A549 (cell line): ENCODE data around the gene RNF166. TPM values are rescaled to one million over a fixed set of nuclear protein-coding genes. Genes with fewer than 3 reads are reported as not detected.

Experiments
- ATAC-seq, 2 experiments: fragments of 200-7000 bp in 1 of 2; fragments of >200 bp in 1 of 2; cut with Nextera tagmentation in 1 of 2; cut with Tn5 transposase in 1 of 2; 3 replicates each; pipeline versions ENCODE4 v1.8.0 to v1.9.1; 2018 to 2020; ENCODE audit warnings: mild to moderate bottlenecking in 1 of 2, moderate library complexity in 1 of 2
- CTCF ChIA-PET: fragments of 300-600 bp; sonication (Branson Sonifier 250); formaldehyde crosslinking; extraction: SDS; loops from one replicate; lab custom pipeline; 2021; ENCODE audit warnings: antibody characterized with exemption, inconsistent platforms; lab: Yijun Ruan, JAX
- POLR2A ChIA-PET: fragments of 350-600 bp; formaldehyde crosslinking; extraction: SDS; loops from one replicate; lab custom pipeline; 2021; ENCODE audit warnings: antibody characterized with exemption, inconsistent platforms; lab: Yijun Ruan, JAX
- DNase-seq, 2 experiments: peaks; one replicate each; pipeline versions ENCODE4 v3.0.0 to v3.0.0-alpha.2; 2011 to 2016; ENCODE audit warnings: low read depth in 1 of 2, low spot score in 1 of 2
- FAIRE-seq: peaks from 2 replicates; lab custom pipeline; 2011; peaks lifted over from hg19 to GRCh38; lab: Jason Lieb, UNC
- H3K27ac ChIP-seq, 2 experiments: fragments of >200 bp; sonication (Bioruptor Twin); formaldehyde crosslinking; 3 replicates each; pipeline ENCODE4 v1.5.1; 2016 to 2017
- H3K4me1 ChIP-seq: fragments of >200 bp; sonication (Bioruptor Twin); formaldehyde crosslinking; 3 replicates; pipeline ENCODE4 v1.6.1; 2016
- H3K4me2 ChIP-seq: fragments of >200 bp; sonication (Bioruptor Twin); formaldehyde crosslinking; 3 replicates; pipeline ENCODE4 v1.6.1; 2016
- H3K4me3 ChIP-seq: fragments of >200 bp; sonication (Bioruptor Twin); formaldehyde crosslinking; 3 replicates; pipeline ENCODE4 v1.5.1; 2016
- H3K9me3 ChIP-seq: fragments of >200 bp; sonication (Bioruptor Twin); formaldehyde crosslinking; 3 replicates; pipeline ENCODE4 v1.6.1; 2016
- BHLHE40 ChIP-seq: IDR thresholded peaks from 2 replicates; pipeline ENCODE4 v1.6.1; 2012; ENCODE audit warnings: low read depth, low read length, inconsistent platforms
- CBX8 ChIP-seq: fragments of 200-600 bp; sonication (generic); IDR thresholded peaks from 2 replicates; pipeline ENCODE4 v1.6.1; 2016
- CEBPB ChIP-seq, 2 experiments: fragments of >200 bp in 1 of 2; sonication (Bioruptor Twin) in 1 of 2; formaldehyde crosslinking in 1 of 2; IDR thresholded peaks; 2 replicates each; pipeline ENCODE4 v1.6.1; 2012 to 2016
- EHF ChIP-seq: fragments of 250-450 bp; sonication (Bioruptor Pico); IDR thresholded peaks from 2 replicates; pipeline ENCODE4 v1.5.0; 2020; ENCODE audit warnings: mild to moderate bottlenecking
- FOSL2 ChIP-seq, 2 experiments: fragments of 450-650 bp in 1 of 2; fragments of >200 bp in 1 of 2; sonication (Bioruptor Twin) in 1 of 2; formaldehyde crosslinking; IDR thresholded peaks; 2 replicates each; pipeline versions ENCODE4 v1.5.0 to v1.6.1; 2016 to 2020; ENCODE audit warnings: mild to moderate bottlenecking in 1 of 2, moderate library complexity in 1 of 2
- FOXS1 ChIP-seq: fragments of 250-450 bp; sonication (Bioruptor Pico); IDR thresholded peaks from 2 replicates; pipeline ENCODE4 v1.5.0; 2020; ENCODE audit warnings: mild to moderate bottlenecking, moderate library complexity
- HDAC2 ChIP-seq: fragments of 200-600 bp; sonication (generic); IDR thresholded peaks from 2 replicates; pipeline ENCODE4 v1.6.1; 2016
- HMGXB4 ChIP-seq: fragments of 250-450 bp; sonication (Bioruptor Pico); IDR thresholded peaks from 2 replicates; pipeline ENCODE4 v1.5.0; 2021; ENCODE audit warnings: mild to moderate bottlenecking, moderate library complexity, borderline replicate concordance
- HOXB13 ChIP-seq: fragments of 250-450 bp; sonication (Bioruptor Pico); IDR thresholded peaks from 2 replicates; pipeline ENCODE4 v1.5.0; 2020; ENCODE audit warnings: low read depth, mild to moderate bottlenecking, moderate library complexity
- HOXB5 ChIP-seq: fragments of 250-450 bp; sonication (Bioruptor Pico); IDR thresholded peaks from 2 replicates; pipeline ENCODE4 v1.5.0; 2020; ENCODE audit warnings: mild to moderate bottlenecking, moderate library complexity
- JUN ChIP-seq, 2 experiments: fragments of >200 bp; sonication (Bioruptor Twin); formaldehyde crosslinking; IDR thresholded peaks; 2 replicates in 1 of 2; 3 replicates in 1 of 2; pipeline ENCODE4 v1.6.1; 2016 to 2017
- KDM5A ChIP-seq: fragments of 200-600 bp; sonication (generic); IDR thresholded peaks from 2 replicates; pipeline ENCODE4 v1.6.1; 2016; ENCODE audit warnings: antibody characterized with exemption, mild to moderate bottlenecking
- MAX ChIP-seq: IDR thresholded peaks from 2 replicates; pipeline ENCODE4 v1.6.1; 2012
- MYC ChIP-seq: IDR thresholded peaks from 2 replicates; pipeline ENCODE4 v1.6.1; 2012; ENCODE audit warnings: mild to moderate bottlenecking, inconsistent platforms, low read length, improper control_type of control experiment, borderline replicate concordance
- NFE2L2 ChIP-seq: fragments of 150-350 bp; conservative IDR thresholded peaks from 2 replicates; pipeline ENCODE4 v1.6.1; 2014; ENCODE audit warnings: low read length
- PHF8 ChIP-seq: fragments of 200-600 bp; sonication (generic); IDR thresholded peaks from 2 replicates; pipeline ENCODE4 v1.6.1; 2016; ENCODE audit warnings: low read depth, mild to moderate bottlenecking, antibody characterized with exemption, moderate library complexity, borderline replicate concordance
- POLR2A ChIP-seq: IDR thresholded peaks from 2 replicates; pipeline ENCODE4 v1.6.1; 2012; ENCODE audit warnings: mild to moderate bottlenecking, low read length
- RAD21 ChIP-seq, 2 experiments: fragments of >200 bp in 1 of 2; sonication (Bioruptor Twin) in 1 of 2; formaldehyde crosslinking in 1 of 2; IDR thresholded peaks in 1 of 2; conservative IDR thresholded peaks in 1 of 2; 2 replicates in 1 of 2; 3 replicates in 1 of 2; pipeline ENCODE4 v1.6.1; 2012 to 2018; ENCODE audit warnings: inconsistent platforms in 1 of 2
- RCOR1 ChIP-seq: fragments of 150-350 bp; IDR thresholded peaks from 2 replicates; pipeline ENCODE4 v1.6.1; 2014; ENCODE audit warnings: antibody characterized with exemption, low read length, low read depth
- REST ChIP-seq: fragments of 200-600 bp; sonication (generic); IDR thresholded peaks from 2 replicates; pipeline ENCODE4 v1.6.1; 2016; ENCODE audit warnings: antibody characterized with exemption, mild to moderate bottlenecking, moderate library complexity
- RFX5 ChIP-seq: fragments of 450-650 bp; IDR thresholded peaks from 2 replicates; pipeline ENCODE4 v1.7.1; 2014; ENCODE audit warnings: antibody characterized with exemption, mild to moderate bottlenecking, moderate library complexity
- SMC3 ChIP-seq: fragments of >200 bp; sonication (Bioruptor Twin); formaldehyde crosslinking; IDR thresholded peaks from 3 replicates; pipeline ENCODE4 v1.6.1; 2018; ENCODE audit warnings: inconsistent platforms
- SREBF2 ChIP-seq: fragments of 450-650 bp; IDR thresholded peaks from 2 replicates; pipeline ENCODE4 v1.6.1; 2014; ENCODE audit warnings: mild to moderate bottlenecking, moderate library complexity
- ZFP36 ChIP-seq: fragments of 450-650 bp; IDR thresholded peaks from 2 replicates; pipeline ENCODE4 v1.6.1; 2014; ENCODE audit warnings: borderline replicate concordance; ENCODE audit not compliant: partially characterized antibody
- WGBS: methylation state at CpG from one replicate; pipeline ENCODE4 v1.1.6; 2017; ENCODE audit errors: missing lambda C conversion rate; 5-methylcytosine and 5-hydroxymethylcytosine counted together
- polyA minus RNA-seq: library from RNA; depleted of rRNA, polyadenylated mRNA; stranded (reverse); fragments of >200 nt; gene quantifications from 2 replicates; pipeline ENCODE4 v1.2.3, GENCODE V29; 2011; rRNA and poly(A)+ RNA removed
- polyA plus RNA-seq, 4 experiments: library from polyadenylated mRNA; depleted of rRNA in 3 of 4; stranded (reverse); fragments of >200 nt; fragmentation: RNase III in 1 of 4; extraction: RNeasy Plus Mini Kit Qiagen cat#74134 plus additional on column Dnase treatment in 1 of 4; gene quantifications; 2 replicates in 3 of 4; 3 replicates in 1 of 4; pipeline ENCODE4 v1.2.3, GENCODE V29; 2011 to 2017
- TF ChIP-seq, protein P1 (sequence below): fragments of >200 bp; sonication (Bioruptor Twin); formaldehyde crosslinking; IDR thresholded peaks from 3 replicates; pipeline ENCODE4 v1.6.1; 2016
- TF ChIP-seq, protein P2 (sequence below): fragments of >200 bp; sonication (Bioruptor Twin); formaldehyde crosslinking; IDR thresholded peaks from 2 replicates; pipeline ENCODE4 v1.6.1; 2016
- TF ChIP-seq, protein P3 (sequence below): IDR thresholded peaks from 2 replicates; pipeline ENCODE4 v1.6.1; 2012; ENCODE audit warnings: low read depth, borderline replicate concordance
- TF ChIP-seq, protein P4 (sequence below): fragments of 150-350 bp; IDR thresholded peaks from 2 replicates; pipeline ENCODE4 v1.6.1; 2014; ENCODE audit warnings: low read depth, mild to moderate bottlenecking, low read length

RNF166 gene, protein sequence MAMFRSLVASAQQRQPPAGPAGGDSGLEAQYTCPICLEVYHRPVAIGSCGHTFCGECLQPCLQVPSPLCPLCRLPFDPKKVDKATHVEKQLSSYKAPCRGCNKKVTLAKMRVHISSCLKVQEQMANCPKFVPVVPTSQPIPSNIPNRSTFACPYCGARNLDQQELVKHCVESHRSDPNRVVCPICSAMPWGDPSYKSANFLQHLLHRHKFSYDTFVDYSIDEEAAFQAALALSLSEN
- polyA plus RNA-seq (2011; rRNA removed) (7.9 and 9.4 TPM in 2 replicates), polyA plus RNA-seq (2017; fragmentation: RNase III; extraction: RNeasy Plus Mini Kit Qiagen cat#74134 plus additional on column Dnase treatment) (10.4 to 11.6 TPM (median 11.6 TPM) in 3 replicates), polyA minus RNA-seq (9.8 and 16.2 TPM in 2 replicates)
- polyA plus RNA-seq (2012; cell fraction: cytosol; rRNA removed): 21.5 and 29.0 TPM in 2 replicates
- 51.0 and 68.4 TPM in 2 replicates for polyA plus RNA-seq (2012; cell fraction: nucleus; rRNA removed)

- peak within 1 kb of the TSS; percentile 82 to 93 for H3K27ac ChIP-seq
- peak; percentile 84 for TF ChIP-seq POLR2A
- TF ChIP-seq MYC: peak; percentile 75
- no peak for TF ChIP-seq FOSL2 (IDR thresholded peaks at IDR 0.05)
- peak; percentile 71 for TF ChIP-seq FOSL2 (CRISPR knock-in tag; IDR thresholded peaks at IDR 0.05)
- TF ChIP-seq RAD21 (conservative IDR thresholded peaks at IDR 0.05 in 1 of 2, IDR thresholded peaks at IDR 0.05 in 1 of 2): no peak
- no peak for TF ChIP-seq RCOR1
- TF ChIP-seq BHLHE40: no peak
- no peak for TF ChIP-seq HDAC2
- TF ChIP-seq MAX: peak; percentile 91
- no peak for TF ChIP-seq SMC3
- no peak for TF ChIP-seq NFE2L2
- TF ChIP-seq, protein P1, sequence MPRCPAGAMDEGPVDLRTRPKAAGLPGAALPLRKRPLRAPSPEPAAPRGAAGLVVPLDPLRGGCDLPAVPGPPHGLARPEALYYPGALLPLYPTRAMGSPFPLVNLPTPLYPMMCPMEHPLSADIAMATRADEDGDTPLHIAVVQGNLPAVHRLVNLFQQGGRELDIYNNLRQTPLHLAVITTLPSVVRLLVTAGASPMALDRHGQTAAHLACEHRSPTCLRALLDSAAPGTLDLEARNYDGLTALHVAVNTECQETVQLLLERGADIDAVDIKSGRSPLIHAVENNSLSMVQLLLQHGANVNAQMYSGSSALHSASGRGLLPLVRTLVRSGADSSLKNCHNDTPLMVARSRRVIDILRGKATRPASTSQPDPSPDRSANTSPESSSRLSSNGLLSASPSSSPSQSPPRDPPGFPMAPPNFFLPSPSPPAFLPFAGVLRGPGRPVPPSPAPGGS: peak; percentile 80
- no peak for TF ChIP-seq FOXS1
- TF ChIP-seq CEBPB (IDR thresholded peaks at IDR 0.05): no peak
- TF ChIP-seq HMGXB4: no peak
- TF ChIP-seq REST: 0 out of 2 replicates have a peak, but pooled peaks have one; percentile 14
- TF ChIP-seq JUN (IDR thresholded peaks at IDR 0.05): peak; percentile 79 to 90; a peak in 4 of 5 replicates
- TF ChIP-seq, protein P2, sequence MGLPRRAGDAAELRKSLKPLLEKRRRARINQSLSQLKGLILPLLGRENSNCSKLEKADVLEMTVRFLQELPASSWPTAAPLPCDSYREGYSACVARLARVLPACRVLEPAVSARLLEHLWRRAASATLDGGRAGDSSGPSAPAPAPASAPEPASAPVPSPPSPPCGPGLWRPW: no peak
- no peak for TF ChIP-seq HOXB5 (CRISPR knock-in tag)
- no peak for TF ChIP-seq EHF (CRISPR knock-in tag)
- TF ChIP-seq, protein P3, sequence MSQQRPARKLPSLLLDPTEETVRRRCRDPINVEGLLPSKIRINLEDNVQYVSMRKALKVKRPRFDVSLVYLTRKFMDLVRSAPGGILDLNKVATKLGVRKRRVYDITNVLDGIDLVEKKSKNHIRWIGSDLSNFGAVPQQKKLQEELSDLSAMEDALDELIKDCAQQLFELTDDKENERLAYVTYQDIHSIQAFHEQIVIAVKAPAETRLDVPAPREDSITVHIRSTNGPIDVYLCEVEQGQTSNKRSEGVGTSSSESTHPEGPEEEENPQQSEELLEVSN: no peak
- TF ChIP-seq RFX5: 0 out of 2 replicates have a peak, but pooled peaks have one; percentile 71
- peak; percentile 81 for TF ChIP-seq PHF8
- no peak for TF ChIP-seq SREBF2
- no peak for TF ChIP-seq HOXB13 (CRISPR knock-in tag)
- TF ChIP-seq ZFP36: no peak
- no peak for TF ChIP-seq CBX8
- peak; percentile 89 for TF ChIP-seq KDM5A
- TF ChIP-seq, protein P4, sequence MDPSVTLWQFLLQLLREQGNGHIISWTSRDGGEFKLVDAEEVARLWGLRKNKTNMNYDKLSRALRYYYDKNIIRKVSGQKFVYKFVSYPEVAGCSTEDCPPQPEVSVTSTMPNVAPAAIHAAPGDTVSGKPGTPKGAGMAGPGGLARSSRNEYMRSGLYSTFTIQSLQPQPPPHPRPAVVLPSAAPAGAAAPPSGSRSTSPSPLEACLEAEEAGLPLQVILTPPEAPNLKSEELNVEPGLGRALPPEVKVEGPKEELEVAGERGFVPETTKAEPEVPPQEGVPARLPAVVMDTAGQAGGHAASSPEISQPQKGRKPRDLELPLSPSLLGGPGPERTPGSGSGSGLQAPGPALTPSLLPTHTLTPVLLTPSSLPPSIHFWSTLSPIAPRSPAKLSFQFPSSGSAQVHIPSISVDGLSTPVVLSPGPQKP: no peak
- TF ChIP-seq, all 56 proteins: peak for 10
- DNase-seq (peak; percentile 85 to 91), ATAC-seq (peak; percentile 71 to 81), FAIRE-seq (no peak)
- H3K4me2 ChIP-seq: peak within 1 kb of the TSS; percentile 84
- POLR2A ChIA-PET: interaction anchor here (0.6 to 0.9 kb wide), 3 partner anchors 9 to 465 kb away, joined by 3 read pairs; partner anchors contain the start of gene CDH15
- CTCF ChIA-PET: interaction anchor here (1.2 to 7.6 kb wide), 4 partner anchors 10 to 34 kb away, joined by 4 to 49 read pairs (median 5); no protein-coding TSS in a partner anchor
- peak within 1 kb of the TSS; percentile 75 for H3K4me3 ChIP-seq
- no peaks in the 10 kb centered on the region for H3K9me3 ChIP-seq
- H3K4me1 ChIP-seq: peaks cover 14% of the 10 kb centered on the region; the same call in 1 of the 3 replicates
- WGBS: under 1% methylated on average over 16 of the region's 86 CpGs
These were observed at the start of gene RNF166, which contains the start of gene CTU2 for GRCh38 chr16:88706229-88706964. TSS of gene RNF166 (minus strand) at chr16:88706408. CDS start at chr16:88706325, 83 bp downstream. TSS of gene CTU2 (plus strand) at chr16:88706503. CDS start at chr16:88706531, 28 bp downstream.
